OCI-LY1 (cell line): Measurements from ENCODE around the gene SELENOO.

Experiments
- CTCF ChIP-seq: fragments of 200-600 bp; sonication (generic), shearing (Covaris generic); IDR thresholded peaks from 2 replicates; pipeline ENCODE4 v1.5.1; 2017; ENCODE audit warnings: mild to moderate bottlenecking, antibody characterized with exemption, low read length, moderate library complexity, mixed read lengths
- EZH2 ChIP-seq: fragments of 200-600 bp; sonication (generic), shearing (Covaris generic); IDR thresholded peaks from 2 replicates; pipeline ENCODE4 v1.8.0; 2017; ENCODE audit warnings: borderline replicate concordance, mixed run types, mild to moderate bottlenecking, antibody characterized with exemption, low read length, moderate library complexity, mixed read lengths

DNA sequence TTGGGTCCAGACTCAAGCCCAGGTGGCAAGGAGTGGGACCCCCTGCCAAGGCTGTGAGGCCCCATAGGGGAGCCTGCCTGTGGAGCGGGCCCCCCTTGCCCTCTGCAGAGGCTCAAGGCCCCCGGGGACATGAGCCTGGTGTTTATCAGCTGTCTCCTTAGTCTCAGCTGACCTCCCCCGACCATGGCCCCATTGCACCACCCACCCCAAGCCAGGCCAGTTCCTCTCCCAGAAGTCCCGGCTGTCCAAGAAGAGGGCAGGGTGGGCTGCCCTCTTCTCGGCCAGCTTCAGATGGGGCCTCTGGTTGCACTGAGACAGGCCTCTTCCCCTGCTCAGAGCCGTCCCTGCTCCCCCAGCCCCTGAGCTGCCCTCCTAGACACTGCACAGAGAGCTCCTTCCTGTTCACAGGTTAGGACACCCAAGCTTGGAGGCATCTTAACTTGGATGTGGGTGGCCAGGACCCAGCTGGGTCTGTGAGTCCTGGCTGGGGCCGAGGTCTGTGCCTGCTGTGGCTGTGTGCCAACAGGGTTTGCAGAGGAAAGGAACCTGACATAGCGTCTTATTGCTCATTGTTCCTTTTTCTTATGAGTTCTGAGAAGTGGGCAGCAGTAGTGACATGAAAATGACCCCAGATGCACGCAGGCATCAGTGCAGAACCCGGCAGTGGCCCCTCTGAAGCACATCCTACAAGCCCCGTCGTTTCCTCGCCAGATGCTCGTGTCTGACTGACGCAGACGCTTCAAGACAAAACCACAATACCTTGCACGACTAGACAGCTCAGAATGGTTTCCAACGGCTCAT, 9.7 kb upstream of the SELENOO start:
- no peak for TF ChIP-seq CTCF
- no peak for TF ChIP-seq EZH2
